Measurements from ENCODE around the gene RBM17.
"Not testable (repeated sequence)": the region's sequence is repeated elsewhere in the genome, so short reads cannot be mapped to it uniquely, and the experiment has no call there.

RBM17 gene

GRCh38 chr10:6061056-6061455, 27.8 kb upstream of the RBM17 start:
- no peaks in the 10 kb centered on the region for H3K36me3 ChIP-seq
- TF ChIP-seq CTCF (IDR thresholded peaks at IDR 0.05) = no peak
- peaks cover 8% of the 10 kb centered on the region for H3K27me3 ChIP-seq
- H3K9me3 ChIP-seq = no peaks in the 10 kb centered on the region
- H3K27ac ChIP-seq = no peak overlapping the region
- H3K4me3 ChIP-seq (ENCODE audit: low read depth in 1 of 2, low read length in 1 of 2) = no peak overlapping the region
- peaks cover 6% of the 10 kb centered on the region in 2 experiments for H3K4me1 ChIP-seq (ENCODE audit: control insufficient read depth in 1 of 2, insufficient read depth in 1 of 2, low read depth in 1 of 2, low read length in 1 of 2)

DNA sequence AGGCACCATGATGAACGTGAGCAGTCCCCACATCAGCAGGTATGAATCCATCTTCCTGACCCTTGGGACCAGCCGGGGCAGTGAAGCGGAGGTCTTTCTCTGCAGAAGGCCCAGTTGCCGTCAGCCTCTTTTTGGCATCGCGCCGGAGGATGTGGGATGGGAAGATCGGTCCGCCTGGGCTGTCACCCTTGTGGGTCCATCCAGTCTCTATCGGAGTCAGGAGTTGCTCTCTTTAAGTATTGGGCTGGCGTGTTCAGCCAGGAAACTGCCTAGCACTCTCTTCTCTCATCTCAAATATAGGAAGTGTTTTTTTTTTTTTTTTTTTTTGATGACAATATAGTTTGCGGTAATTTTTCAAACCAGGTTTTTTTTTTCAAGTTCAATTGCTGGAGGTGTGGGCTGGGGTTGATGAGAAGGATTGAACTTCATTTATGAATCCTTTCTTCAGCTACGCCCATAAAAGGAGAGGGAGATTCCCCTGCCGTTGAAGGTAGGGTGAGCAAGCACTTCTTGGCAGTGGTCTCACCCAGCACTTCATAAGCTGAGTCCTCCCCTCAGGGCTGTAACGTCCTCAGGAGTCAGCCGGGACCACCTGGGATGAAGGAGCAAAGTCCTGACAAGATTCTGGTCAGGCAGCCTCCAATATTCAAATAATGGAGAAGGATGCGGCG, 26.6 kb upstream of the RBM17 start, which contains the start of gene IL2RA:
IL2RA (minus strand) TSS at position 267 of the 671 bp plus-strand sequence; CDS start at position 51, 216 bp downstream.
- Histone ChIP-seq H3K27me3 (peaks cover 6% of the 10 kb centered on the region), H3K27ac (no peak within 1 kb of the TSS), H3K4me1 (ENCODE audit: control insufficient read depth in 1 of 2, insufficient read depth in 1 of 2, low read depth in 1 of 2, low read length in 1 of 2) (peaks cover 10 to 11% of the 10 kb centered on the region in 2 experiments), H3K4me3 (ENCODE audit: low read depth in 1 of 2, low read length in 1 of 2) (no peak within 1 kb of the TSS), H3K36me3 (no peaks in the 10 kb centered on the region), H3K9me3 (no peaks in the 10 kb centered on the region)
- no peak for TF ChIP-seq CTCF (IDR thresholded peaks at IDR 0.05)

- no peaks in the 10 kb centered on the region for H3K36me3 ChIP-seq
- peaks cover 28 to 30% of the 10 kb centered on the region in 2 experiments for H3K4me1 ChIP-seq (ENCODE audit: control insufficient read depth in 1 of 2, insufficient read depth in 1 of 2, low read depth in 1 of 2, low read length in 1 of 2)
- no peaks in the 10 kb centered on the region for H3K27me3 ChIP-seq
- no peak overlapping the region for H3K4me3 ChIP-seq (ENCODE audit: low read depth in 1 of 2, low read length in 1 of 2)
- no peak overlapping the region for H3K27ac ChIP-seq
- H3K9me3 ChIP-seq = no peaks in the 10 kb centered on the region
- TF ChIP-seq CTCF (IDR thresholded peaks at IDR 0.05) = no peak
Observed at GRCh38 chr10:6064119-6064518, 24.7 kb upstream of the RBM17 start.

- H3K27me3 ChIP-seq; H3K4me3 ChIP-seq (ENCODE audit: low read depth in 1 of 2, low read length in 1 of 2); H3K9me3 ChIP-seq; H3K36me3 ChIP-seq; H3K27ac ChIP-seq: not testable (repeated sequence)
- peaks cover 32 to 34% of the 10 kb centered on the region in 2 experiments for H3K4me1 ChIP-seq (ENCODE audit: control insufficient read depth in 1 of 2, insufficient read depth in 1 of 2, low read depth in 1 of 2, low read length in 1 of 2)
Observed at GRCh38 chr10:6064726-6065125, 24.1 kb upstream of the RBM17 start.

GRCh38 chr10:6065406-6065805, 23.4 kb upstream of the RBM17 start:
- Histone ChIP-seq H3K27ac (no peak overlapping the region), H3K4me1 (ENCODE audit: control insufficient read depth in 1 of 2, insufficient read depth in 1 of 2, low read depth in 1 of 2, low read length in 1 of 2) (peaks cover 32 to 36% of the 10 kb centered on the region in 2 experiments), H3K36me3 (no peaks in the 10 kb centered on the region), H3K27me3 (no peaks in the 10 kb centered on the region), H3K4me3 (ENCODE audit: low read depth in 1 of 2, low read length in 1 of 2) (no peak overlapping the region), H3K9me3 (no peaks in the 10 kb centered on the region)
- no peak for TF ChIP-seq CTCF (IDR thresholded peaks at IDR 0.05)

GRCh38 chr10:6065835-6066234, 23.0 kb upstream of the RBM17 start:
- H3K9me3 ChIP-seq = no peaks in the 10 kb centered on the region
- H3K27ac ChIP-seq = no peak overlapping the region
- no peaks in the 10 kb centered on the region for H3K27me3 ChIP-seq
- TF ChIP-seq CTCF (IDR thresholded peaks at IDR 0.05) = no peak
- H3K36me3 ChIP-seq = no peaks in the 10 kb centered on the region
- peaks cover 37 to 40% of the 10 kb centered on the region in 2 experiments for H3K4me1 ChIP-seq (ENCODE audit: control insufficient read depth in 1 of 2, insufficient read depth in 1 of 2, low read depth in 1 of 2, low read length in 1 of 2)
- no peak overlapping the region for H3K4me3 ChIP-seq (ENCODE audit: low read depth in 1 of 2, low read length in 1 of 2)
